Adrenal gland (tissue), 19 donors: ENCODE measurements around the gene OR5M10. TPM values are rescaled to one million over a fixed set of nuclear protein-coding genes. Genes with fewer than 3 reads are reported as not detected.
"Not testable (repeated sequence)": the region's sequence is repeated elsewhere in the genome, so short reads cannot be mapped to it uniquely, and the experiment has no call there.

ENCODE experiments used
- DNase-seq, 7 donors: peaks; one replicate each; pipeline ENCODE4 v3.0.0-alpha.2; 2019 to 2020
- H3K27ac ChIP-seq, 5 donors: fragments of 200-600 bp; sonication (generic) in 4 of 5; 1 replicate in 3 of 5; 2 replicates in 2 of 5; pipeline versions ENCODE4 v1.5.1 to v1.8.0; 2016 to 2020; ENCODE audit warnings: mild to moderate bottlenecking in 1 of 5
- H3K27me3 ChIP-seq: fragments of 200-600 bp; 2 replicates; pipeline ENCODE4 v1.8.0; 2021
- H3K36me3 ChIP-seq, 2 donors: fragments of 200-600 bp; replicated peaks in 1 of 2; 1 replicate in 1 of 2; 2 replicates in 1 of 2; pipeline versions ENCODE4 v1.5.1 to v1.8.0; 2018 to 2022
- H3K4me1 ChIP-seq, 2 donors: fragments of 200-600 bp; replicated peaks in 1 of 2; 1 replicate in 1 of 2; 2 replicates in 1 of 2; pipeline versions ENCODE4 v1.5.1 to v1.8.0; 2018 to 2021
- H3K4me3 ChIP-seq, 4 donors: fragments of 200-600 bp; sonication (generic) in 3 of 4; one replicate each; pipeline ENCODE4 v1.5.1; 2016 to 2018
- H3K9me3 ChIP-seq, 3 donors: fragments of 200-600 bp; sonication (generic) in 1 of 3; replicated peaks in 1 of 3; 1 replicate in 2 of 3; 2 replicates in 1 of 3; pipeline versions ENCODE4 v1.5.1 to v1.8.0; 2016 to 2021
- POLR2A ChIP-seq, 2 donors: fragments of 450-650 bp; IDR thresholded peaks; one replicate each; pipeline ENCODE4 v1.6.1; 2017; ENCODE audit warnings: antibody characterized with exemption in 2 of 2, mild to moderate bottlenecking in 2 of 2, moderate library complexity in 1 of 2
- WGBS, 4 donors: extraction: QIAGEN DNeasy Blood & Tissue Kit in 2 of 4; methylation state at CpG; one replicate each; pipeline versions ENCODE4 v1.1.5 to v1.1.7; 2013 to 2017; 5-methylcytosine and 5-hydroxymethylcytosine counted together
- intact Hi-C, 2 donors: fragments of 100-400 bp; cut with DNase I; formaldehyde crosslinking; loops; one replicate each; pipeline versions ENCODE4 v1.14.1 to v1.15.0; 2022 to 2023
- long read RNA-seq, 10 donors: library from polyadenylated mRNA in 3 of 10; unstranded in 2 of 10; stranded (forward) in 1 of 10; transcript quantifications; one replicate each; pipeline ENCODE4 v2.0.0 and lab custom pipeline, GENCODE V29; 2021 to 2026
- polyA plus RNA-seq, 3 donors: library from polyadenylated mRNA; stranded (reverse); fragments of 200-250 nt in 2 of 3; fragments of 350-450 nt in 1 of 3; fragmentation: Illumina TruSeq in 1 of 3; extraction: RNeasy Lipid Tissue Mini Kit (QIAGEN cat#74804) in 1 of 3; gene quantifications; one replicate each; pipeline ENCODE4 v1.2.3, GENCODE V29; 2013 to 2014
- total RNA-seq, 9 donors: library from RNA; depleted of rRNA in 4 of 9; stranded (reverse); fragments of >200 nt in 4 of 9; fragments of 120-200 nt in 1 of 9; fragmentation: NEBNext Ultra II Directional in 1 of 9; extraction: Animal tissue kit (Norgen Biotek cat#: 25700) in 1 of 9; gene quantifications; one replicate each; pipeline versions ENCODE4 v1.1.0 to v1.2.4, GENCODE V29; 2013 to 2023
- TF ChIP-seq, protein P1 (sequence below), 6 experiments: fragments of 450-650 bp in 4 of 6; fragments of 200-600 bp in 2 of 6; sonication (generic) in 1 of 6; IDR thresholded peaks; 1 replicate in 5 of 6; 2 replicates in 1 of 6; pipeline versions ENCODE4 v1.5.1 to v1.8.0; 2016 to 2021; ENCODE audit warnings: antibody characterized with exemption in 6 of 6, mild to moderate bottlenecking in 2 of 6, moderate library complexity in 1 of 6
- donor health status: healthy with polysubstance abuse.
- donor health status: Bipolar disorder and iron deficiency.
- donor health status: DM: yes; HTN: yes; CAD: no.
- donor health status: DM: no; HTN: no; CAD: no.
- donor health status: DM: no; HTN: no; CAD: no.
- donor health status: DM: yes; HTN: yes; CAD: no.

Gene OR5M10
- total RNA-seq = not detected
- not detected for polyA plus RNA-seq
- long read RNA-seq, donor 1 = 0 reads
- long read RNA-seq, donor 2 = 0 reads
- long read RNA-seq, donor 3 = 0 reads
- long read RNA-seq, donor 4 = 0 reads
- long read RNA-seq, donor 5 = 0 reads
- long read RNA-seq, donor 6 = 0 reads
- long read RNA-seq, donor 7 = 0 reads
- long read RNA-seq, donor 8 = 0 reads
- long read RNA-seq, donor 9 = 0 reads
- long read RNA-seq, donor 10 = 0 reads

DNA sequence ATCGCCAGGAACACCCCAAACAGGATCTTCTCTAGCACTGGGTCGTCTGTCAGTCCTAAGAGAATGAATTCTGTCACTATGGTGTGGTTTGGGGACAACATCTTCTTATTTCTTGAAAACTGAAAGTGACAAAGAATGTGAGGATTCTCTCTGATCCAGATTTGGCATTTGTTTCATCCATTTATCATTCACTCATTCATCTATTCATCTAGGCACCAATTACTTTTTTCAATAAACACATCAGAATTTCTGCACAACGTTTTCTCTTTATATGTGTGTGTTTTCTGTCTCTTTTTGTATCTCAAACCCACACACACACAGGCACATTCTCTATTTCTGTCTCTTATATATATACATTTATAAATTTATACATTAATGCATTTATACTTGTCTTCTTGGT lies at the start of gene OR5M10:
Gene OR5M10, minus strand, starts transcription at position 101 of the 400 bp plus-strand sequence. Its CDS starts 0 bp downstream, at position 101.
- Histone ChIP-seq H3K36me3 (no peaks in the 10 kb centered on the region), H3K9me3 (no peaks in the 10 kb centered on the region)
- TF ChIP-seq, protein P1, sequence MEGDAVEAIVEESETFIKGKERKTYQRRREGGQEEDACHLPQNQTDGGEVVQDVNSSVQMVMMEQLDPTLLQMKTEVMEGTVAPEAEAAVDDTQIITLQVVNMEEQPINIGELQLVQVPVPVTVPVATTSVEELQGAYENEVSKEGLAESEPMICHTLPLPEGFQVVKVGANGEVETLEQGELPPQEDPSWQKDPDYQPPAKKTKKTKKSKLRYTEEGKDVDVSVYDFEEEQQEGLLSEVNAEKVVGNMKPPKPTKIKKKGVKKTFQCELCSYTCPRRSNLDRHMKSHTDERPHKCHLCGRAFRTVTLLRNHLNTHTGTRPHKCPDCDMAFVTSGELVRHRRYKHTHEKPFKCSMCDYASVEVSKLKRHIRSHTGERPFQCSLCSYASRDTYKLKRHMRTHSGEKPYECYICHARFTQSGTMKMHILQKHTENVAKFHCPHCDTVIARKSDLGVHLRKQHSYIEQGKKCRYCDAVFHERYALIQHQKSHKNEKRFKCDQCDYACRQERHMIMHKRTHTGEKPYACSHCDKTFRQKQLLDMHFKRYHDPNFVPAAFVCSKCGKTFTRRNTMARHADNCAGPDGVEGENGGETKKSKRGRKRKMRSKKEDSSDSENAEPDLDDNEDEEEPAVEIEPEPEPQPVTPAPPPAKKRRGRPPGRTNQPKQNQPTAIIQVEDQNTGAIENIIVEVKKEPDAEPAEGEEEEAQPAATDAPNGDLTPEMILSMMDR (IDR thresholded peaks at IDR 0.05) = no peak
- TF ChIP-seq POLR2A (IDR thresholded peaks at IDR 0.05) = no peak

DNA sequence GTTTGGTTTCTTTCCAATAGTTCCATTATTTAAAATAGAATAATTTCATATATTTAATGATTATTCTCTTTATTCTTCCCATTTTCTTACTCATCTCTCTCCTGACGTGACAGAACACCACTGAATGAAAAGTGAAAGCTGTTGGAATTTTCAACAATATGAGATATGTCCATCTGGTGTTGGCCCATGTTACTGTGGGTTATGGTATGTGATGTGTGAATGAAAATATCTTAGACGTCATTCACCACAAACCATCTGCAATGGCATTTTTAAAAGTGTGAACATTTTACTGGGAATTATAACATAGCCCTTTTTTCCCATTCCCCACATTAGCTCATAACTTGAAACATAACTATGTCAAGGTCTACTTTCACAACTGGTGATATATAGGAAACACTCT lies 48.4 kb upstream of the OR5M10 start:
- intact Hi-C loops = no loop called here
- WGBS, 4 donors = 34 to 58% (median 41%) methylated on average over 2 of the region's 2 CpGs
- H3K4me3 ChIP-seq = no peak overlapping the region

More for the DNA sequence above, at the start of gene OR5M10:
- Histone ChIP-seq H3K27me3 (no peaks in the 10 kb centered on the region), H3K4me1 (no peaks in the 10 kb centered on the region), H3K4me3 (no peak within 1 kb of the TSS), H3K27ac (no peak within 1 kb of the TSS)
- WGBS, 4 donors = 43 to 58% (median 47%) methylated on average over 3 of the region's 3 CpGs
- intact Hi-C loops = no loop called here
- DNase-seq = no peak

DNA sequence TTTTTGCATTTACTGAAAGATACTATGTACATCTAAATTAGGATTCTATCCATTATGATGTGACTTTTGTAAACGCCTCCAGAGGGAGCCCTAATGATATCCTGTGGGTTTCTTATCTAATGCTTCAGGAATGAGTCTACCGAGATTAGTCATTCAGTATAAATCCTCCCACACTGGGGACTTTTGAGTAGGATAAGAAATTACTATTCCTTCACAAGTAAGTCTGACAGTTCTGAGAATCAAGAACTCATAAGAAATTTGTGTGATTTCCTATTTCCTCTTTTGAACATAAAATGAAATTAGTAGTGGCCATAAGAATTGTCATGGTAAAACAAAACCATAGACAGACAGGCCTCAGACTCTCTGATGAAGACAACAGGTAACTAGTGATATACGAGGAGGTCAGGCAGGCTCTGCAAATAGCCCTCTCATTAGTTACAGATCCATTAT lies 47.2 kb upstream of the OR5M10 start:
- no peak overlapping the region for H3K27ac ChIP-seq
- intact Hi-C loops = loop anchor here in 1 of 2 donors (5.0 kb wide), 1 partner anchor 158 kb away; no protein-coding TSS in a partner anchor
- H3K4me1 ChIP-seq = no peaks in the 10 kb centered on the region
- no peaks in the 10 kb centered on the region for H3K27me3 ChIP-seq
- H3K36me3 ChIP-seq = no peaks in the 10 kb centered on the region
- DNase-seq = peak in 3 of 7 donors; percentile 6 to 37 (median 16)
- 5 to 10% (median 7%) methylated on average over 3 of the region's 3 CpGs for WGBS, 4 donors
- no peak overlapping the region for H3K4me3 ChIP-seq
- no peaks in the 10 kb centered on the region for H3K9me3 ChIP-seq
- no peak for TF ChIP-seq POLR2A (IDR thresholded peaks at IDR 0.05)
- TF ChIP-seq, protein P1 (IDR thresholded peaks at IDR 0.05) = peak in 5 of 6 experiments; percentile 22 to 43 (median 41)

More for the DNA sequence above, 48.4 kb upstream of the OR5M10 start:
- H3K27me3 ChIP-seq = no peaks in the 10 kb centered on the region
- no peak for TF ChIP-seq POLR2A (IDR thresholded peaks at IDR 0.05)
- TF ChIP-seq, protein P1 (IDR thresholded peaks at IDR 0.05) = no peak
- no peak for DNase-seq
- no peak overlapping the region for H3K27ac ChIP-seq
- H3K4me1 ChIP-seq = no peaks in the 10 kb centered on the region
- no peaks in the 10 kb centered on the region for H3K36me3 ChIP-seq
- no peaks in the 10 kb centered on the region for H3K9me3 ChIP-seq

DNA sequence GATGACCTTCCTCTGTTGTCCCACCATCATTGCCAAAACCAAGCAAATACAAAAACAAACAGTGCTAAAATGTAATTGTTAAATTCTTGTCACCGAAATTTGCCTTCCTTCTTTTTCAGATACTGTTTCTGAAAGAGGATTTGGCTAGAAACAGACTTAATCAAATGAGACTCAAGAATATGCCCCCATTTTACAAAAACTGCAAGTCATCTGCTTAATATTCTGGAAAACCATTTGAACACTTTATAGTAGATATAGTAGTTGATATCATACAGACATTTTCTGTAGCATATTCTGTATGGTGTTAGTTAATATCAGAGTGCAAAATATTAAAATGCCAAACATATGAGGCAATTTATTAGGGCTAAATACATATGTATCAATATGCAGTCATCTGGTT lies 33.7 kb upstream of the OR5M10 start:
- TF ChIP-seq, protein P1 (IDR thresholded peaks at IDR 0.05) = no peak
- no peak for TF ChIP-seq POLR2A (IDR thresholded peaks at IDR 0.05)
- H3K27me3 ChIP-seq = no peaks in the 10 kb centered on the region
- no peak overlapping the region for H3K27ac ChIP-seq
- no peaks in the 10 kb centered on the region for H3K36me3 ChIP-seq
- peaks cover 0 to 6% (median 0%) of the 10 kb centered on the region in 3 donors for H3K9me3 ChIP-seq
- no peak overlapping the region for H3K4me3 ChIP-seq
- no peaks in the 10 kb centered on the region for H3K4me1 ChIP-seq
- DNase-seq = no peak
- 53 to 79% (median 73%) methylated on average over 1 of the region's 1 CpG for WGBS, 4 donors
- intact Hi-C loops = no loop called here

DNA sequence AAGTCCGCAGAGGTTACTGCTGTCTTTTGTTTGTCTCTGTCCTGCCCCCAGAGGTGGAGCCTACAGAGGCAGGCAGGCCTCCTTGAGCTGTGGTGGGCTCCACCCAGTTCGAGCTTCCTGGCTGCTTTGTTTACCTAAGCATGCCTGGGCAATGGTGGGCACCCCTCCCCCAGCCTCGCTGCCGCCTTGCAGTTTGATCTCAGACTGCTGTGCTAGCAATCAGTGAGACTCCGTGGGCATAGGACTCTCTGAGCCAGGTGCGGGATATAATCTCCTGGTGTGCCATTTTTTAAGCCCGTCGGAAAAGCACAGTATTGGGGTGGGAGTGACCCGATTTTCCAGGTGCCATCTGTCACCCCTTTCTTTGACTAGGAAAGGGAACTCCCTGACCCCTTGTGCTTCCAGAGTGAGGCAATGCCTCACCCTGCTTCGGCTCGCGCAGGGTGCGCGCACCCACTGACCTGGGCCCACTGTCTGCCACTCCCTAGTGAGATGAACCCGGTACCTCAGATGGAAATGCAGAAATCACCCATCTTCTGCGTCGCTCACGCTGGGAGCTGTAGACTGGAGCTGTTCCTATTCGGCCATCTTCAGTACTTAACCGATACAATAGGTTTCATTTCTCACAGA lies 14.7 kb upstream of the OR5M10 start:
- H3K9me3 ChIP-seq, H3K27me3 ChIP-seq, DNase-seq, H3K27ac ChIP-seq, intact Hi-C loops, H3K4me3 ChIP-seq, H3K4me1 ChIP-seq, H3K36me3 ChIP-seq: not testable (repeated sequence)
- WGBS, 4 donors = 89 to 96% (median 91%) methylated on average over 13 to 20 of the region's 20 CpGs
